IMR-90 (cell line): ENCODE results near the gene SYNC.

Experiments
- CTCF ChIP-seq: conservative IDR thresholded peaks from 2 replicates; pipeline ENCODE4 v1.5.1; 2012; ENCODE audit warnings: mild to moderate bottlenecking, low read depth, low read length, improper control_type of control experiment
- RFX5 ChIP-seq: IDR thresholded peaks from 2 replicates; pipeline ENCODE4 v1.8.0; 2012; ENCODE audit warnings: low read depth, mild to moderate bottlenecking, low read length, moderate library complexity

DNA sequence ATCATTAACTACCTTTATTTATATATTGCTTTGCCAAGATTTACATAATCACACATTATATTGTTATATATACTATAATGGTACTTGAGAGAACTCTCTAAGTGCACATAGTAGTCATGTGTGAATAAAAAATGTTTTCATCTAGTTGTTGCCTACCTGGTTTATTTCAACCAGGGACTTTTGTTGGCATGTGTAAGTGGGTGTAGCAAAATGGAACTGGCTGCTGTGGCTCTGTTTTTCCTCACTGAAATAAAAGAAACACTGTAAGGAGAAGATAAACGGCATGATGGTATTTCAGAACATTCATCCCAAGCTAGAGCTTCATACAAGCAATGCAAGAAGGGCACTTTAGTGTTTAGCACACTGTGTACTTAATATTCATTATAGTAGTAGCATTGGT lies 36.7 kb downstream of the SYNC start:
- TF ChIP-seq CTCF: no peak
- TF ChIP-seq RFX5: no peak
